HG03354 (cell line): ENCODE measurements around the gene CDRT15L2.
"Not testable (repeated sequence)": the region's sequence is repeated elsewhere in the genome, so short reads cannot be mapped to it uniquely, and the experiment has no call there.

ENCODE experiments used
- ATAC-seq: cut with Tn5 transposase; IDR thresholded peaks from one replicate; pipeline ENCODE4 v1.9.1; 2021; ENCODE audit warnings: mild to moderate bottlenecking; ENCODE audit not compliant: unreplicated experiment, poor library complexity, severe bottlenecking

CDRT15L2 gene

DNA sequence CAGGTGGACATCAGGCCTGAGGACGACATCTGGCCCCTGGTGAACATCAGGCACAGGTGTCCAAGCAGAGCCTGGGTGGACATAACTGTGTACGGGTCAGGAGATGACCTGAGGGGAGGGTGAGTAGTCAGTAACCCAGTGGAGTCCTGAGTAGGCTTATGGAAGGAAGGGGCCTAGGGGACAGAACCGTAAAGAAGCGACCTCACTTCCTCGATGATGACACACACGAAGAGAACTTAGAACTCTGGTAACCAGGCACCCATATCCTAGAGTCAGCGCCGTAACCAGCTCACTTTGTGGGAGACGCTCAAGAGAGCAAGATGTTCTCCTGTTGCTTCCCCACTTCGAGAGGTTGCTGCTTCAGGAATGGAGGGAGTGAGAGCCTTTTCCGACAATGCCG, at the start of gene CDRT15L2:
CDRT15L2 (plus strand) TSS at position 301 of the 400 bp plus-strand sequence; CDS start at position 321, 20 bp downstream.
- not testable (repeated sequence) for ATAC-seq

DNA sequence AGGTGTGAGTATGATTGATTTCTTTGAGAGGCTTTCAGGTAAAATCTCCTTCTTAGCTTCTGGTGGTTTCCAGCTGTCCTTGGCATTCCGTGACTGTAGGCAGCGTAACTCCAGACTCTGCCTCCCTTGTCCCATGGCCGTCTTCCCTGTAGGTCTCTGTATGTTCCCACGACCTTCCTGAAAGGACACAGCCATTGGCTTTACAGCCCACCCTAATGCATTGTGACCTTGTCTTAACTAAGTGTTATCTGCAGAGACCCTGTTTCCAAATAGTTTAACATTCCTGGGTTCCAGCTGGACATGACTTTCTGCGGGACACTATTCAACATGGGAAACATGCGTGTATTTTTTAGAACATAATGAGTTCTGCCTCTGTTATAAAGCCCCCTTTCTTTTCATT, 49.4 kb upstream of the CDRT15L2 start:
- not testable (repeated sequence) for ATAC-seq

- ATAC-seq, result not testable (repeated sequence)
Measured at GRCh38 chr17:20532544-20533090, 46.9 kb upstream of the CDRT15L2 start.

DNA sequence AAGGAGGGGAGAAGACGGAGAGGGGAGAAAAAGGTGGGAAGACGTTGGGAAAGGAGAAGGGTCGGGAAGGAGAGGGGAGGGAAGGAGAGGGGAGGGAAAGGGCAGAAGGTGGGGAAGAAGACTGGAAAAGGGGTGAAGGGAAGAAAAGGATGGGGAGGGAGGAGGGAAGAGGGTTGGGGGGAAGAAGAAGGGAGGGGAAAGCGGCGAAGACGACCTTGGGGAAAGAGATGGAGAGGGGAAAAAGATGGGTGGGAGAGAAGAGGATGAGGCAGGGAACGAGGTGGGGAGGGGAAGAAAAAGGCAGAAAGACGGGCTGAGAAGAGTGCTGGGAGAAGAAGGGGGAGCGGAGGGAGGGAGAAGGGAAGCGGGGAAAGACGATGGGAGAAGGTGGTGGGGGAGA, 46.3 kb upstream of the CDRT15L2 start:
- not testable (repeated sequence) for ATAC-seq

DNA sequence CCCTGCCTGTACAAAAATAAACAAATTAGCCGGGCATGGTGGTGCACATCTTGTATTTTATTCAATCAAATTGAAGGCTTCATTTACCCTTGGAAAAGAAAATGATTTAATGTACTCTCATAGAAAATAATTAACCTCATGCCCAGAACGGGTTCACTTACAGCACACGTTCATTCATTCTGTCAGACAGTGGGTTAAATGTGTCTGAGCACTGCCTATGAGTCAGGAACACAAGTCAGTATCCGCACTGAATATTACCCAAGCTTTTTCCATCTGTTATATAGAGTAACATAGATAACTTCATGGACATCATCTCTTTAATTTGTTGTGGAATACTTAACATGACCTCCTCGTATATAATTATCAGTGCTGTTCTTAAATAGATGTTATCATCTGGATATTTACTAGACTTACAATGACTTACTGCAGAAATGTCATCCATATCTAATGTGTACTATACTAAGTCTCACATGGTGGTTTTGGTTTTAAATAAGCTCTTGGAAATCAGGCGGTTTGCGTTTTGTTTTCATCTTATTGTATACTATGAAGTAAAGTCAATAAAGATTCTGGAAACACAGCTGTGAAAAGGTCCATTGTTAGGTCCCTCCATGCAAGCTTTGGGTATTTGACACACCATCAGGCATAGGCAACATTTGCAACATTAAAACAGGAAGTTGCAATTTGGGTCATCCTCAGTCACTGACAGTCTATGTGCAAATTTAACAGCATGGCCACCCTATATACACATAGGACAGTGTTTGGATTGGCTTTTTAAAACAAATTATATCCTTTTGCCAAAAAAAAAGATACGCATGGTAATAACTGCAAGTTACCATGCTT, 44.6 kb upstream of the CDRT15L2 start:
- ATAC-seq, result not testable (repeated sequence)

DNA sequence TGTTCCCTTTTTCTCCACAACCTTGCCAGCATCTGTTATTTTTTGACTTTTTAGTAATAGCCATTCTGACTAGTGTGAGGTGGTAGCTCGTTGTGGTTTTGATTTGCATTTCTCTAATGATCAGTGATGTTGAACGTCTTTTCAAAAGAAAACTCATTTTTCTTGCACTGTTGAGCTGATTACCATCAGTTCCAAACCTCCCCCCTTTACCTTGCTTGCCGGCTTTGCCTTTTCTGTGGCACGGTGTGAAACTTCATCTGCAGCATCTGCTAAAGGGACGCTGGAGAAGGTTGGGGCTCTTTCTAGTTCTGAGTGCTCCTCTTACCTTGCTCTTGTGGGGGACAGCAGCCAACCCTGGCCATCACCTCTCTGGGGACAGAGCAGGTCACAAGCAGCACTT, 39.1 kb upstream of the CDRT15L2 start:
- ATAC-seq, result peak; percentile 90

- ATAC-seq, result not testable (repeated sequence)
Measured at GRCh38 chr17:20540865-20541264, 38.7 kb upstream of the CDRT15L2 start.

DNA sequence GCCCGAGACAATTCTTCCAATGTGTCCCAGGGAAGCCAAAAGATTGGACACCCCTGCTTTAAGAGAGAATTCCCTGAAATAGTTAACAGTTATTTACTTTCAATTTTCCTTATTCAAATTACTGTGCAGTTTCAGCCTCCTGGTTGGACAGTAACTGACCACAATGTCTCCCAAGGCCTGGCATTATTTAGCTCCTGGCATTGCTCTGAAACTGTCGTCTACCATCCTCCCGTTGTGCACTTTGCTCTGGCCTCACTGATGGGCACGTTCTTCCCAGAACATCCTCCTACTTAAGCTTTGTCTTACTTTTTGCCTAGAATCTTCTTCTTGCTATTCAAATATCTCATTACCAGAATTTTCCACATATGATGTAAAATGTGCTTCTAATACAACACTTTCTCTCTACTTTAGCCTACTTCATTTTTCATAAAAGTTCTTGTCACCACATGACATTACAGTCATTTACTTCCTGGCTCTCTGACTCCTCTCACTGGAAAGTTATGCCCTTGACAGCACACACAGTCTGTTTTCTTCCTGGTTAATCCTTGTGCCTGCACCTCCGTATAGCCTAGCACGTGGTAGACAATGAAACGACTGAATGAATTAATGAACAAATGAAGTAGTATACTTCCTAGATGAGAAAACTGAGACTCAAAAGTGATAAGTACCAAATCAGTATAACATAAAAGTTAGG, 37.5 kb upstream of the CDRT15L2 start:
- ATAC-seq, result not testable (repeated sequence)

DNA sequence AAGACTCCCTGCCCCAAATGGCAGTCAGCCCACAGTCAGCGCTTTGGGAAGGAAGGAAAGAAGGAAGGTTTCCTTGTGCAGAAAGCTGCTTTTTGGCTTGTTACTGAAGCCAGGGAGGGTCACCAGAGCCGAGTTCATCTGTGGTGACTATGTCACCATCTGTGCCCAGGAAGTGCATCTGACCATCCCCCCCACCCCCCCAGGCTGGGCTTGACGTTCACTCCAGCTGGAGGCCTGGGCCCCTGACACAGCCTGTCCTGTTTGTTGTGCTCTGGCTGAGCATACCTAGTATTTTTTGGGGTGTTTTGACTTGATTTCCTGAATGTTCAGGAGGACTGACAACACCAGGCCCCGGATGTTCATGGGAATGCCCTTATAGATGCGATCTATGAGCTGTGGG, 31.6 kb upstream of the CDRT15L2 start:
- not testable (repeated sequence) for ATAC-seq

DNA sequence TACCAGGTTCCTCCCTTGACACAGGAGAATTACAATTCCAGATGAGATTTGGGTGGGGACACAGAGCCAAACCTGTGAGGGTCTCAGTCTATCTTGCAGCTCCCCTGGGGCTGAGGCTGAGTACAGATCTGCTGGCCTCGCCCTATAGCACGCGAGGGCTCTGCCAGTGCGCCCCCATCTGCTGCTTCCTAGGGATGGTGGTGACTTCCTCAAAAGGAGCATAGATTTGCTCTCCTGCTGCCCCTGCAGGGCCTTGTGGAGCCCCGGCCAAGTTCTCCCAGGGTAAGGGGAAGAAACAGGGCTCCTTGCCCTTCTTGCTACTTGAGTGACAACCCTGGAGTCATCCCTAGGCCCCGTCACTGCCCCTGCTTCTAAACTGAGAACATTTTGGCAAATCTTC, 26.6 kb upstream of the CDRT15L2 start:
- ATAC-seq, result not testable (repeated sequence)

DNA sequence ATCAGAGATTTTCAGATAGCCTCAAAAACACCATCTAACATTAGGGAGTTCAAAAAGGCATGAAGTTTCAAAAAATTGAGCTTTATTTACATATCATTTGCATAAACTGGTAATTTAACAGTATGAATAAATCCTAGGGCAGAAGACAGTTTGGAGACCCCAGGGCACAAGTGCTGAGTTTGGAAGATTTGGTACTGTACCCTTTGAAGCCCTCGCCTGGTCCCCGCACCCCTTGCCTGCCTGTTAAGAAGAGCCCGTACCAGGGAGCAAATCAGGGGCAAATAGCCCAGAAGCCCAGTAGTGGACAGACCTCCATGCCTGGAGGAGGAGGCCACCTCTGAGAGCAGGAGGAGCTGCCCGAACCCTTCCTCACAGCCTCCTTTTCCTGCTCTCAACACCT, 24.8 kb upstream of the CDRT15L2 start:
- not testable (repeated sequence) for ATAC-seq

GRCh38 chr17:20555135-20556010, 24.2 kb upstream of the CDRT15L2 start:
- not testable (repeated sequence) for ATAC-seq

- not testable (repeated sequence) for ATAC-seq
Measured at GRCh38 chr17:20558096-20558495, 21.4 kb upstream of the CDRT15L2 start.

GRCh38 chr17:20559018-20559417, 20.5 kb upstream of the CDRT15L2 start:
- ATAC-seq, result not testable (repeated sequence)

DNA sequence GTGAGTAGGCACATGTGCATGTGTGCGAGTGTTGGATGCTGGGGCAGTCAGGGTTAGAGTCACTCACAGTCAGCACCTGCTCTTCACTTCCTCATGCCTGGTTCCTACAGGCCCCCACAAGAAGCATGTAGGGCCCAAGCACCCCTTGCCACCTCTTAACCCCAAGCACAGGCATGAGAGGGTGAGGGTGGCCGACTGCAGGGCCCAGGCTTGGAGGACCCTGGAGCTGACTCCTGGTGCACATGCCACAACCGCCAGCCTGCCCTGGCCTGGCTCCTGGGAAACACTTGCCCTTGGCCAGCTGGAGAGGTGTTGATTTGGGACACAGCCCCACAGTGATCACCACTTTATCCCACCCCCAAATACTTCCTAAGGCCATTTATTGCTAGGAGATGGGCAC, 16.9 kb upstream of the CDRT15L2 start:
- no peak for ATAC-seq

DNA sequence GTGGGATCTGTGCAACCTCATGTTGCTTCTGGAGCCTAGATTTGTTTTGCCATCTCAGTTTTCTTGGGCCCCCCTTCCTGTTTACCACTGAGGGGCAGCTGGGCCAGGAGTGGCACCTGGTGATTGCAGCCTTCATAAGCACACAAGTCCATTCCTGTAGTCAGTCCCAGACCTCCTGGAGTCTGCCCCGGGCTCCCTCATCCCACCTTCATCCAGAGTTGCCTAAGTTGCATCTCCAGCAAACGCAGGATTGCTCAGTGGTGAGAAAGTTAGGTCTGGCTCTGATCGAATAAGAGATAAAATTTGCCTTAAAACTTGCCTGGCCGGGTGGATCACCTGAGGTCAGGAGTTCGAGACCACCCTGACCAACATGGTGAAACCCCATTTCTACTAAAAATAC, 14.3 kb upstream of the CDRT15L2 start:
- not testable (repeated sequence) for ATAC-seq

DNA sequence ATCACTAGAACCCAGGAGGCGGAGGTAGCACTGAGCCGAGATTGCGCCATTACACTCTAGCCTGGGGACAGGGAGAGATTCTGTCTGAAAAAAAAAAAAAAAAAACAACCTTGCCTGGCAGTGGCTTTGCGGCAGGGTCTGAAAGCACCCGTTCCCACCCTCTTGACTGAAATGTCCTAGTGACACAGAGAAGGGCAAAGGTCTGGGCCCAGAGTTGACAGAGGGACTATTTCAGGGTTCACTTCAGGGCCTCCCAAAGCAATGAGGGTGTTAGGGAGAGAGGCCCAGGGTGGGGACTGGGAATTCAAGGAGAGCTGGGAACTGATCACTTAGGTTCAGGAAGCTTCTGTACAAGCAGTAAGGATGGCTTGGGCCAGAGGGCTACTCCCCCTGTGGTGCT, 13.8 kb upstream of the CDRT15L2 start:
- ATAC-seq, result no peak

GRCh38 chr17:20566736-20567135, 12.8 kb upstream of the CDRT15L2 start:
- not testable (repeated sequence) for ATAC-seq

- not testable (repeated sequence) for ATAC-seq
Measured at GRCh38 chr17:20567421-20567820, 12.1 kb upstream of the CDRT15L2 start.

- not testable (repeated sequence) for ATAC-seq
Measured at GRCh38 chr17:20568604-20569003, 10.9 kb upstream of the CDRT15L2 start.
